ENCODE measurements around the gene SERPINE1.

The SERPINE1 gene

DNA sequence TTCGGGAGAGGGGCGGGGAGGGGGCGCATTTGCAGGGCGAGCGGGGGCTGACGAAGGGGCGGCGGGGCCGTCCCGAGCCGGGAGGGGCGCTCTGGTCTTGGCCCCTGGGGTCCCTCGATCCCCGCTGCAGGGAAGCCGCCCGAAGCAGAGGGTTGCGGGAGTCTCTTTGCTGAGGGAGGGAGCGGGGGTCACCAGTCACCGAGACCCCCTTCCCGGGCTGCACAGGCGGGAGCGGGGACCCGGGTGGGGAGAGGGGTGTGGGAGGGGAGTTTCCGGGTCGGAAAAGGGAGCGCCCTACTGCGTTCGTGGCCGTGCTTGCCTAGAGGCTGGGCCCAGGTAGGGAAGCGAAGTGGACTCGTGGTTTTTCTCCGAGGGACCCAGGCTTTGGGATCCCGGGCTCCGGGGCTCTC lies 27.8 kb downstream of the SERPINE1 start:
- DNase-seq (ENCODE audit: low read depth in 2 of 2): no peak

DNA sequence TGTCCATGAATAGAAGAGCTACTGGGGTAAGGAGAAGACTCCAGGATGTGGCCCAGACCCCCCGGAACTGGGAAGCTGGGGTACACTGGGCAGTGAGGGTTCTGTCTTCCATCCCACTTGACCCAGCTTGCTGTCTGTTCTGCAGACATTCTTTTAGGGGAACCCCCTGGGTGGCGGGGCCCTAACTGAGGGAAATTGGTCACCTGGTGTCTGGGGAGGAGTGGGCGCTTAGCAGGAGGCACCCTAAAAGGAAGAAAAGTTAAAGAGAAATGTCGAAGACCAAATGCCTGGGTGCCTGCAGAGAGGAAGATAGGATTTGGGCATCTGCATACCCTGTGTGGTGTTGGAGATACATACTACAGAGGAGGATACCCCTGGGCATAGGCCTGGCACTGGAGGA lies 28.4 kb downstream of the SERPINE1 start:
- no peak for DNase-seq (ENCODE audit: low read depth in 2 of 2)

DNA sequence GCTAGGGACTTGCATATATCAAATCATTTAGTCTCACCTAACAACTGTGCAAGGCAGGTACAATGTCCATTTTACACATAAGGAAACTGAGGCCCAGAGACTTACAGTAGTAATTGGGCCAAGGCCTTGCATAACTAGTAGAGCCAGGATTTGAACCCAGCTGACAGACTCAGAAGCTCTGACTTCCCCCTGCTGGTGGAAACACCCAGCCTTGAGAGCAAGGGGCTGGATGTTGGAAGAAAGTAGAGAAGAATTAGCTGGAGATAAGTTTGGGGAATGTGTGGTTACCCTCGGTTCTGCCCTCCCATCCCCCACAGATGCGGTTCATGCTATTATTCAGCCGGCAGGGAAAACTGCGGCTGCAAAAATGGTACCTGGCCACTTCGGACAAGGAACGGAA lies 29.4 kb downstream of the SERPINE1 start:
- DNase-seq (ENCODE audit: low read depth in 2 of 2): no peak

DNA sequence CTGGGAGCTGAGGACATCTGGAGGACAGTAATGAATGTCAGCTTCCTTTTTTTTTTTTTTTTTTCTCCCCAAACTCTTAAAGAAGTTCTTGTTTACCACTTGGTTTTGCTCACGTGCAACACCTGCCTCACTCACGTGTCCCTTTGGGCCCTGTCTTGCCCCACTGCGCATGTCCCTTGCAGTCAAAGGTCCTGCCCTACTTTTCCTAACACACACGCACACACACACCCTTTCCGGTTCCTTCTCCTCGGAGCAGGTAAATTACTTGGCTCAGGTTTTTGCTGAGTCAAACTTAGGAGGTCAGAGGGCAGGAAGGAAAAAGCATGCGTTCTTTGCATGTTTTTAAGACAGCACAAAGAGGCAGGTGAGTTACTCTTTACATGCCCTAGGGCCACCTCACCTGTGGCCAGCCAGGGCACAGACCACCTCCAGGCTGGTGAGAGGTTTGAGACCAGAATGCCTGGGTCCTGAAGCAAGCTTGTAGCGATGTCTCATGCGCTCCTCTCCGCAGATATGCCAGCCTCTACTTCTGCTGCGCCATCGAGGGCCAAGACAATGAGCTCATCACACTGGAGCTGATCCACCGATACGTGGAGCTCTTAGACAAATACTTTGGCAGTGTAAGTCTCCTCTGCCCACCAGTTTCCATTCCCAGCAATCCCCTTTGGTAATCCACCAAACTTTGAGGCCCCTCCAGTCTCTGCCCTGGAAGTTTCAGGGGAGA lies 30.1 kb downstream of the SERPINE1 start:
- no peak for DNase-seq (ENCODE audit: low read depth in 2 of 2)

DNA sequence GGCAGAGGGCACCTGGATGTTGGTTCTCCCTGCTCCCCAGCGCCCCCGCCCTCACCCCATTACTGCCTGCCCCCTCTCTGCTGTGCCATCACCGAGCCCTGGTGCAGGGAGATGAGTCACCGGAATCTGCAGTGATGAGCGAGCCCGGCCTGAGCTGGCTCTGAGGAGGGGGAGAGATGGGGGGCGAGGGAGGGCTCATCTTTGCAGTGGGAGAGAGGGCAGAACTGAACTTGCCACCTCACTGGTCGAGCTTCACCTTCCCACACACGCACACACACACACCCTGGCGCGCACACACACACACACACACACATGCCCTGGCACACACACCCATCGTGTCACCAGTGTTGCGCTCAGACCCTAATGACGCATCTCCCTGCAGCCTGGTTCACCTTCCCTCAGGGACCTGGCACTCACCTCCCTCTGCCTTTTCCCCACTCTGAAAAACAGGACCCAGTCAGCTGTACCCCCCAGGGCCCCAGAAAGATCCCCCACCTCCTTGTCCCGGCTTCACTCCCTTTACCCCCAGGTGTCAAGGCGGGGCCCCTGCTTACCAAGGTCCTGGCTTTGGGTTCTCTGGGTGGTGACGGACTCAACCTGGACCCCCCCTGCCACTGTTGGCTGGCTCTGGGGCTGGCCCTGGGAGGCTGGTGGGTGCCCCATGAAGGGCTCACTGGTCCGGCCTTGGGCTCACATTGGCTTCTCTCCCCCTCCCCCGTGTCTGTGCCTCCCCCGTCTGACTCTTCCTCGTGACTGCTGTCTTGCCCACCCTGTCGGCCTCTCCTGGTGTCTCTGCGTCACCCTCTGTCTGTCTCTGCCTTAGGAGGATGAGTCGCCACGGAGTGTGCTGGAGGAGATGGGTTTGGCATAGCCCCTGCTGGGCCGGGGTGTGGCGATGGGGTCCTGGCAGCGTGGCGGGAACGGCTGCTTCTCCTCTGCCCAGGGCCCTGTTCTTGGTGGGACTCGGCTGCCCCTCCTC lies 33.1 kb downstream of the SERPINE1 start:
- DNase-seq (ENCODE audit: low read depth in 2 of 2): no peak

DNA sequence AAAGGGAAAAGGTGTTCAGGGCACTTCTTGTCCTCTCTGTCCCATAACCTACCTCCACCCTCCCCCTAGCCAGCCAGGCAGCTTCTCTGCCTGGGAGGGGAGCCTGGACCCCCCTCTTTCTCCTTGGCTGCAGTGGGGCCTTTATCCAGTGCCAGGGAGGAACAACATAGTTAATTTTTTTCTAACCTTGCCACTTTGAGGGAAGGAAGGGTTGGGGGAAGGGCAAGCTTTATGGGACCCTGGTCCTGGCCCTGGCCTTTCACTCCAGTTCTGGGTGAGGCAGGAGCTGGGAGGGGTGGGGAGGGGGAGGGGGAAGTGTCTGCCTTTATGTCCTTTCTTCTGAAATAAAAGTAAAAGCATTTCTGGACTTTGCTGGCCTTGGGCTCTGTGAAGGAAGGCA lies 34.0 kb downstream of the SERPINE1 start:
- no peak for DNase-seq (ENCODE audit: low read depth in 2 of 2)

DNA sequence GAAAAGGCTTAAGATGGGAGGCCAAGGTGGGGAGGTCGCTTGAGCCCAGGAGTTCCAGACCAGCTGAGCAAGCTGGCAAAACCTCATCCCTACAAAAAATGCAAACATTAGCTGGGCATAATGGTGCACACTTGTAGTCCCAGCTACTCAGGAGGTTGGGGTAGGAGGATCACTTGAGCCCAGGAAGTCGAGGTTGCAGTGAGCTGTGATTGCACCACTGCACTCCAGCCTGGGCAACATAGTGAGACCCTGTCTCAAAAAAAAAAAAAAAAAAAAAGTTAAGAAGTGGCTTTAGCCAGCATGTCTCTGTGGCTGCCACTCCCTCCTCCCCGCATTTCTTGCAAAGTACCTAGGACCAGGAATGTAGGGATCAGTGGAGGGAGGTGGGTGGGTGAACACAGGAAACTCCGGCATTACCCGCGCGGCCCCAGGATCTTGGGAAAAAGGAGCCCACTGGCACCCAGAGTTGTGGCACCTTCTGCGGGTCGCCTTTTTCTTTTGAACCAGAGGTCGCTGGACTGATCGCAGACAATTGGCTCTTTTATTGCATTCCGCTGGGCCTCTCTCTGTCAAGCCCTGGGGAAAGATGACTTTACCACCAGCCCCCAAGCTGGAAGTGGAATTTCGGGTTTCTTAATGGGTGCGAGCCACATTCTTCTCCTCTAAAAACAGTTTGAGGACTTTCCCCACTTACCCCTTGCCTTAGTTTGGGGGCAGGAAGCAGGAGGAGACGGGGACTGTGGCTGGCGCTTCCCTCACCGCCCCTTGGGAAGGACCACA lies 35.0 kb downstream of the SERPINE1 start:
- DNase-seq (ENCODE audit: low read depth in 2 of 2): no peak

DNA sequence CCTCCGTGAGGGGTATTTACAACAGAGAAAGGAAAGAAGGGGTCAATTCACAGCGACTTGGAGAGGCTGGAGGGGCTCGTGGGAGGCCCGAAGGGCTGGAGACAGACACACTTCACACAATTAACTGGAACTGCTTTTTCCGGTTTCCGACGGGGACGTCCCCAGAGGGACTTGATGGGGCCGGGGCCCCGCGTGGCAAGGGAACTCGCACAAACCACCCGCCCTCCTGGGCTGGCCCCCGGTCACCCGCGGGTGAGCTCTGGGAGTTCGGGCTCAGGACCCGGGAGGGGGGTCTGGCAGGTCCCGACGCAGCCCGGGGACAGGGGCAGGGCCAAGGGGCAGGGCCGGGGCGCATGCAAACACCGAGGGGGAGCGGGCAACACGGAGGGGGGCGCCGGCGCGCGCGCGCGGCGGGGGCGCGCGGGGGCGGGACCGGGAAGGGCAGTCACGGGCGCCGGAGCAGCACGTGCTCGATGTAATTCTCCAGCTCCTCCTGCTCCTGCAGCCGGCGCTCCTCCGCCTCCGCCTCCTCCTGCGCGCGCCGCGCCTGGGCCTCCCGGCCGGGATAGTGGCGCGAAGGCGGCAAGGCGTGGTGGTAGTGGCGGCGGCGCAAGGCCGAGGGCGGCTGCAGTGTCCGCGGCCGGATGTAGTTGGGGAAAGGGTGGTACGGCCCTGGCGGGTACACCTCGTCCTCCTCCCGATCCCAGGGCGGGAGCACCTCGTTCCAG lies 35.8 kb downstream of the SERPINE1 start:
- no peak for DNase-seq (ENCODE audit: low read depth in 2 of 2)

DNA sequence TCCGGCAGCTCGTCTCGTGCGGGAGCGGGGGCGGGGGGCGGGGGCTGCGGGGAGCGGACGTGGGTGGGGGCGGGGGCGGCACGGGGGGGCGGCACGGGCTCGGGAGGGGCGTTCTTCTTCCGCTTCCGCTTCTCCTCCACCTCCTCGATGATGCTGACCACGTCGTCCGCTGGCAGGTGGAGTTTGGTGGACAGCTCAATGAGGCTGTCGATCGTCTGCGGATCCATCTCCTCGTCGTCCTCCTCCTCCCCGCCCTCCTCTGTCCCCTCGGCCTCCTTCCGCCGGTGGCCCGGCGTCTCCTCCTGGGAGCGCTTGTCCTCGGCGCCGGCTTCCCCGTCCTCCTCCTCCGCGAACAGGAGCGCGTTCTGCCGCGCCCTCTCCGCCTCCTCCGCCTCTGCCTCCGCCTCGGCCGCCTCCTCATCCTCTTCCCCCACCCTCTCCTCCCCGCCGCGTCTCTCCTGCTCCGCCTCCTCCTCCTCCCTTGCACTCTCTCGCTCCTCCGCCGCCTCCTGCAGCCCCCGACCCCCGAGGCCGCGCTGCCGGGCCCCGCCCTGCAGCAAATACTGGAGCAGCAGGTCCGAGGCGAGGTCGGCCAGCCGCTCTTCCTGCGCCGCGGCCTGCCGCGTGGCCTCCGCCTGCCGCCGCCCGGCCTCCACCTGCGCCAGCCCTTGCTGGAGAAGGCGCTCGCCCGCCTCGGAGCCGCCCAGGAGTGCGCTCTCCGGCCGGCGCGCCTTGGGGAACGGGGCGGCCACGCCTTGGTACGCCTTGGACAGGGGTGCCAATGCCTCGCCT lies 36.6 kb downstream of the SERPINE1 start:
- DNase-seq (ENCODE audit: low read depth in 2 of 2): no peak

DNA sequence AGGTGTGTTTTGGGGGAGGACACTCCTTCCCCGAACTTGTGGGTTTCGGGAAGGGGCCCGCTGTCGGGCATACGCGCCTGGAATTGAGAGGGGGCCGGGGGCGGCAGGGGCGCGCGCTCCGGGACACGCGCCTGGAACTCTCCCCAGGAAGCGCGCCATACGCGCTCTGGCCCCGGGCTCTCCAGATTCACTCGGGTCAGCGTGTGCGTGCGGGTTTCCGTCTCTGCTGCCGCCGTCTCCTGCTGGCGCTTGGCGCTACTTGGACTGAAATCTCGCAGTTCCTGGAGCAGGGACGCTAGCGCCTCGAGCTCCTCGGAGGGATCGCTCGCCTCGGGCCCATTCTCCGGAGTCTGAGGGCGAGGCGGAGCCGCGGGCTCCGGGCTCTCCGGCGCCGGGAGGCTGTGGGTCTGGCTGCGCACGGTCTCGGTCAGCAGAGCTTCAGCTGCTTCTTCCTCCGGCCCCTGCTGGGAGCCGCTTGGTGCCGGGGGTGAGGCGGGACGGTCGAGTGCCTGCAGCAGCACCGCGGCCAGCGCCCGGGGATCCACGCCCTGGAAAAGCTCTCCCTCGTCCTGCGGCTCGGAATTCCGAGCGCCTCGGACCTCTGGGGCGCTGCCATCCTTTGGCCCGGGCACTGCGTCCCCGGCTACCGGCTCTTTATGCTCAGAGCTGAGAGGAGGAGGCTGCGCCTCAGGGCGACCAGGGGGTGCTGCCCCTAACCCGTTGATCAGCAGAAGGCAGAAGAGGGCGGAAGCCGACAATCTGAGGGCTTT lies 37.4 kb downstream of the SERPINE1 start:
- DNase-seq (ENCODE audit: low read depth in 2 of 2): no peak

DNA sequence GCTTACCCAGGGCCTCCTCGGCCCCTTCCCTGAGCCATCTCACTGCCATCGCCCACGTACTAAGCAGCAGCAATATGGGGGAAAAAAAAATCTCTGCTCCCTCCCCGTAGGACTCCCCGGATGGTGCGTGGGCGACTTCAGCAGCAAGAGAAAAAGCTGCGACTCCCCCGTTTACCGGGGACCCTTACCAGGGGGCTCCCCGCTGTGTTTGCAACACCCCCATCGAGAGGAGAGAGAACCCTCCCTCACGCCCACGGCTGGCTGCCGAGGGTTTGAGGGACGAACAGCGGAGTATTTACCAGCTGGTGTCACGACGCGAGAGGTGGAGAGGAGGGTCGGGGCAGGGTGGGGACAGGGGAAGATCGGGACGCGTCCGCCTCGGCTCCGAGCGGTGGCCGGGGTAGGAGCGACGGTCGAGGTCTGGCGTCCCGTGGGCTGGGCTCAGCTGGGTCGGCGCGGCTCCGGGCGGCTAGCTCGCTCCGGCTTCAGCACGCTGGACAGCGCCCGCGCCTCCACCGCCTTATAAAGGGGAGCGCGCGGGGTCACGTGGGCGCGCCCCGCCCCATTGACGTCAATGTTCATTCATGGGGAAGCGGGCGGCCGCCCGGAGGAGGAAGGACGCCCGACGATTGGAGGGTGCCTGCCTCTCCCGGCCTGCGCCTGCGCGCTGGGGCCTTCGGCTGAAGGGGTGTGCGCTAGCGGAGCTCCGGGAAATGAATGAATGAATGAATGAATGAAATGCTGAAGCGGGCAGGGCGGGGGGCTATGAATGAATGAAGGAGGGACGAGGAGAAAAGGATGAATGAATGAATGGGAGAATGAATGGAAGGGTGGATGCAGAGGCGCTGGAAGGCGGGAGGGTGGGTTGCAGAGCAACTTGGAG lies 38.4 kb downstream of the SERPINE1 start, which contains the start of gene VGF:
Gene VGF, minus strand, starts transcription at position 495 of the 883 bp plus-strand sequence. CDS start 726 bp downstream, outside the sequence.
- peak; percentile 77 to 83 for DNase-seq (ENCODE audit: low read depth in 2 of 2)

DNA sequence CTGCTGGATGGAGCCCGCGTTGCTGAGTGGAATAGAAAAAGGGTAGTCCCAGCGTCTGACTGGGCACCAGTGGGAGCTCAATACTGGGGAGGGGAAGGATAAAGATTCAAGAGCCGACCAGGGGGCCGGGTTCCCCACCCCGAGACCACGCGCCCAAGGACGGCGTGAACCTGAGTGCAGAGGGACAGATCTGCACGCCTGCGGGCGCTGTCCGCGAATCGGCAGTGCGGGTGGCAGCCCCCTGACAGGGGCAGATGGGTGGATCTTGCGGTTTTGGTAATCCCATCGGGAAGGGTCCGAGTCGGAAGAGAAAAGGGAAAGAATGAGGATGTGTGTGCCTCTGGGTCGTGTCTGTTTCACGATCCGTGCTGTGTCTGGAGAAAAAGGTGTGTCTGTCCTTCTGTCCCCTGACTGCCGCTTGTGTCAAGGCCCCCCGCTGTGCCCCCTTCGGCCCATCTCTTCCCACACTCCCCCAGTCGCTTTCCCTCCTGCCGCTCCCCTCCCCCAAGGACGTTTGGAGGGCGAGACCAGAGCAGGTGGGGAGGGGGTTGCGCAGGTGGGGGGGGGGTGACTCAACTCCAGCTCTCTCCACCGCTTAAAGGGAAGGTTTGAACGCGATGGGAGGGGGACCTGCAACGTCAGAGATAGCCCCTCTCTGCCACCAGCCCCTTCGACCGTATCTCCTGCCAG lies 39.2 kb downstream of the SERPINE1 start:
- no peak for DNase-seq (ENCODE audit: low read depth in 2 of 2)

DNA sequence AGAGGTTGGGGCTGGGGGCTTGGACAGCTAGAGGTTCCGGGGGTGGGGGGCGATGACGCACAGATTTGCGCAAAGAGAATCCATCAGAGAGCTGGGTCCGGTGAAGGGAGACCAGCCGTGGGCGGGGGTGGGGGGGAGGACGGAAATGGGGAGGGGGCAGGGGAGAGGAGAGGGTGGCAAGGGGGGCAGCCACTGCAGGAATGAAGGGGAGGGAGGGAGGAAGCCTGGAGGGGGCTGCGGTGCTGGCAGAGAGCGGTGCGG lies 39.7 kb downstream of the SERPINE1 start:
- no peak for DNase-seq (ENCODE audit: low read depth in 2 of 2)

DNA sequence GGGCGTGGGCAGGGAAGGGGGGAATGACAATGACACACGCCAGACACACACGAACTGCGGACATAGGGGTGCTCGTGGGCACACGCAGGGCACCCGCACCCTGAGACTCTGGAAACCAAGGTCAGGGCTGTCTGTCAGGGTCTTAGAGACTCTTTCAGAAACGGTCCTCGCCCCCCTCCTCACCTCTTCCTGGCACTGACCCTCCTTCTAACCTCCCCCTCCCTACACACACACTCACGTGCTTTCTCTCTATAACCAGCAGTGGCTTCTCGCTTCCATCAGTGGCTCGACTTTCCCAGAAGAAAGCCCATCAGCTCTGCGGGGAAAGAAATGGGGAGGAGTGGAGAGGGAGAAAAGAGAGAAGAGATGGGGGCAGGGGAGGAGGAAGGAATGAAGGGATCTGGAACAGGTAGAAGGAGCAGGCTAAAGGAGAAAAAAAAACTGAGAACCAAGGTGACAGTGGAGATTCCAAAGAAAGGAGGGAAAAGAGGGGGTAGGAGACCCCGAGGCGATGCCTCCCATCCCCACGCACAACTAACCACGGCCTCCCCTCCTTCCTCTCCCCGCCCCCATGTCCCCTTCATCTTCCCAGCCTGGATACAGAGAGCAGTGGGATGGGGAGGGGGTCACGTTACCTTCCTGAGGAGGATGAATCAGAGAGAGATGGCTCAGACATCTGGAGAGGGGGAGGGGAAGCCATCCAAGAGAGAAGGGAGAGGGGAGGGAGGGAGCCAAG lies 40.2 kb downstream of the SERPINE1 start:
- no peak for DNase-seq (ENCODE audit: low read depth in 2 of 2)

DNA sequence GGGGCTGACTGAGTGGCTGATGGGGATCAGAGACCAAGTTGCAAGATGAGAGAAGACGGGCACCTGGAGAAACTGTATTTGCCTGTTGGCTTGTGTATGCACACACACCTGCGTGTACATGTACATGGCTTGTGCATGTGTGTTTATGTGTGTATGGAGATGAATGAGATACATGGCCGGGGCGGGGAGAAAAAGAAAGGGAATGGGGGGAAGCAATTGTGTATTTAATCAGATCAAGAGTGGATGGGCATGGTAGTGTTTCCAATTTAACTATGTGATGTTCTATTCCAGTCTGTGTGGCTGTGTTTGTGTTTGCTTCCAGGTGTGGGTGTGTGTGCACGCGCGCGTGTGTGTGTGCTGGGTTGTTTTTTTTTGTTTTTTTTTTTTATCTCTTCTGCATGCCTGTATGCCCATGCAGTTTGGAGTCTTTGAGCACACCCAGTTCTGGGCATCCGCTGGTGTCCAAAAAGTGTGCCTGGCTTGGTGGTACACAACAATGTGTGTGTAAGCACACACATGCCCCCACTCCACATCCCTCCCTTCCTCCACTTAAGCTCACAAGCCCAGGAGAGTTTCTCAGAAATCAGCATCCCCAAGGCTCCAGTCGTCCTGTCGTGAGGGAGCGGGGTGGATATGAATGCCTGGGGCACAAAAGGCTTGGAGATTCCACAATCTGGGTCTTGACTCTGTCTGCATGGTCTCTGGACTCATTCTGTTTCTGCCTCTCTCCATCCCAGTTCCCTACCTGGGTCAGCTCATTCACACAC lies 40.9 kb downstream of the SERPINE1 start:
- DNase-seq (ENCODE audit: low read depth in 2 of 2): no peak

DNA sequence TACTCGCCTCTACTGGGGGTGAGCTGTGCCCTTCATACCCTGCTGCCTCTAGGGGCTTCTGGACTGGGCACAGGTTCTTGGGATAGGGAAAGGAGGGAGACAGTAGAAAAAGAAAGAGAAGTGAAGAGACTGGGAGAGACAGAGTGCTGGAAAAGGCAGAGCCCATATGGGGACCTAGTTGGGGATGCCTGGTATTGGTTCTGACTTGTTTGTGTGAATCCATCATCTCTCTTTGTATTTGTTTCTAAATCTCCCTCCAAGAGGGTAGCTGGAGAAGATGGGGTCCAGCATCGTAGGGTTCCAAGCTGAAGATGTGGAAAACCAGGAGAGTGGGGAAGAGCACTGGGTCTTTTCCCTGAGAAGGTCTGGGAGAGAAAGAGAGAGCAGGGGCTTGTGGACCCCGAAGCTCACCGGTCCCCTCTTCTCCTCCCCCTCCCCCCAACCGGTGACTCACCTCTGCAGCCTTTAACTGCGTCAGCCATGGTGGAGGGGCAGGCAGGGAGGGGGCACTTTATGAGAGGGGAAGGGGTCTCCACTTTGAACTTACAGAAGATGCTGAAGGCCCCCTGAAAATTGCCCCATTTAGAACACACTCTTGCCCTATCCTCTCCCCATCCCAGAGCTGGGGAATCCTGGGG lies 41.6 kb downstream of the SERPINE1 start:
- DNase-seq (ENCODE audit: low read depth in 2 of 2): no peak
